ENCODE data around the gene SERPINE1. TPM values are rescaled to one million over a fixed set of nuclear protein-coding genes. Genes with fewer than 3 reads are reported as not detected.

SERPINE1 gene
- total RNA-seq, 1 experiment from 2014 or later: 73.4 TPM

- no peak for DNase-seq
- H3K36me3 ChIP-seq: no peaks in the 10 kb centered on the region
- H3K9me3 ChIP-seq: no peaks in the 10 kb centered on the region
- no peak overlapping the region for H3K4me3 ChIP-seq
- peaks cover 51% of the 10 kb centered on the region for H3K27me3 ChIP-seq
Observed at GRCh38 chr7:101169110-101169837, 42.4 kb downstream of the SERPINE1 start.

- H3K4me3 ChIP-seq: no peak overlapping the region
- H3K9me3 ChIP-seq: no peaks in the 10 kb centered on the region
- peak; percentile 50 for DNase-seq
- H3K36me3 ChIP-seq: no peaks in the 10 kb centered on the region
- H3K27me3 ChIP-seq: peaks cover 44% of the 10 kb centered on the region
Observed at GRCh38 chr7:101169838-101170551, 43.1 kb downstream of the SERPINE1 start.

GRCh38 chr7:101170617-101171441, 43.9 kb downstream of the SERPINE1 start:
- H3K4me3 ChIP-seq: no peak overlapping the region
- DNase-seq: no peak
- no peaks in the 10 kb centered on the region for H3K9me3 ChIP-seq
- H3K36me3 ChIP-seq: no peaks in the 10 kb centered on the region
- H3K27me3 ChIP-seq: peaks cover 38% of the 10 kb centered on the region

GRCh38 chr7:101171442-101171837, 44.5 kb downstream of the SERPINE1 start:
- Histone ChIP-seq H3K36me3 (no peaks in the 10 kb centered on the region), H3K4me3 (no peak overlapping the region), H3K9me3 (no peaks in the 10 kb centered on the region), H3K27me3 (peaks cover 36% of the 10 kb centered on the region)
- DNase-seq: no peak

- Histone ChIP-seq H3K4me3 (no peak overlapping the region), H3K36me3 (no peaks in the 10 kb centered on the region), H3K9me3 (no peaks in the 10 kb centered on the region), H3K27me3 (peaks cover 36% of the 10 kb centered on the region)
- DNase-seq: no peak
Observed at GRCh38 chr7:101172005-101172853, 45.3 kb downstream of the SERPINE1 start.

GRCh38 chr7:101172854-101173751, 46.2 kb downstream of the SERPINE1 start:
- peak; percentile 84 for DNase-seq
- Histone ChIP-seq H3K9me3 (no peaks in the 10 kb centered on the region), H3K4me3 (no peak overlapping the region; the same call in 1 of the 2 replicates), H3K27me3 (peaks cover 36% of the 10 kb centered on the region), H3K36me3 (no peaks in the 10 kb centered on the region)

GRCh38 chr7:101173752-101174244, 46.9 kb downstream of the SERPINE1 start:
- Histone ChIP-seq H3K9me3 (no peaks in the 10 kb centered on the region), H3K4me3 (no peak overlapping the region), H3K27me3 (peaks cover 36% of the 10 kb centered on the region), H3K36me3 (no peaks in the 10 kb centered on the region)
- peak; percentile 18 for DNase-seq

GRCh38 chr7:101174322-101174854, 47.5 kb downstream of the SERPINE1 start:
- H3K36me3 ChIP-seq: no peaks in the 10 kb centered on the region
- H3K4me3 ChIP-seq: no peak overlapping the region
- DNase-seq: no peak
- peaks cover 36% of the 10 kb centered on the region for H3K27me3 ChIP-seq
- no peaks in the 10 kb centered on the region for H3K9me3 ChIP-seq

GRCh38 chr7:101175664-101176063, 48.8 kb downstream of the SERPINE1 start:
- no peaks in the 10 kb centered on the region for H3K36me3 ChIP-seq
- H3K27me3 ChIP-seq: peaks cover 23% of the 10 kb centered on the region
- DNase-seq: no peak
- no peaks in the 10 kb centered on the region for H3K9me3 ChIP-seq
- no peak overlapping the region for H3K4me3 ChIP-seq

- Histone ChIP-seq H3K27me3 (peaks cover 7% of the 10 kb centered on the region), H3K4me3 (no peak overlapping the region), H3K9me3 (no peaks in the 10 kb centered on the region), H3K36me3 (no peaks in the 10 kb centered on the region)
- no peak for DNase-seq
Observed at GRCh38 chr7:101177644-101178043, 50.7 kb downstream of the SERPINE1 start.

GRCh38 chr7:101179117-101179516, 52.2 kb downstream of the SERPINE1 start:
- DNase-seq: no peak
- H3K4me3 ChIP-seq: no peak overlapping the region
- H3K36me3 ChIP-seq: no peaks in the 10 kb centered on the region
- H3K9me3 ChIP-seq: no peaks in the 10 kb centered on the region
- H3K27me3 ChIP-seq: no peaks in the 10 kb centered on the region

- Histone ChIP-seq H3K9me3 (no peaks in the 10 kb centered on the region), H3K27me3 (no peaks in the 10 kb centered on the region)
Observed at GRCh38 chr7:101179713-101180112, 52.8 kb downstream of the SERPINE1 start.

GRCh38 chr7:101180130-101180755, 53.3 kb downstream of the SERPINE1 start, which contains the start of gene NAT16:
NAT16 (minus strand) TSS chr7:101180293; CDS start chr7:101174807, 5,486 bp downstream.
- Histone ChIP-seq H3K9me3 (no peaks in the 10 kb centered on the region), H3K27me3 (no peaks in the 10 kb centered on the region), H3K36me3 (no peaks in the 10 kb centered on the region), H3K4me3 (no peak within 1 kb of the TSS)
- no peak for DNase-seq

More at GRCh38 chr7:101179713-101180112, 52.8 kb downstream of the SERPINE1 start:
- Histone ChIP-seq H3K36me3 (no peaks in the 10 kb centered on the region), H3K4me3 (no peak overlapping the region)
- DNase-seq: no peak

- Histone ChIP-seq H3K27me3 (no peaks in the 10 kb centered on the region), H3K36me3 (no peaks in the 10 kb centered on the region), H3K4me3 (no peak overlapping the region), H3K9me3 (no peaks in the 10 kb centered on the region)
- DNase-seq: no peak
Observed at GRCh38 chr7:101185258-101185839, 58.4 kb downstream of the SERPINE1 start.

Data from MG63 (cell line).